Measurements from ENCODE around the gene BCL2A1. TPM values are rescaled to one million over a fixed set of nuclear protein-coding genes. Genes with fewer than 3 reads are reported as not detected.
A peak's percentile ranks its signal among the peaks of the same experiment; 100 is the strongest.

BCL2A1 gene
- total RNA-seq, 1 donor from 2014 or later: 124 TPM

- ATAC-seq (no peak), DNase-seq (no peak)
- intact Hi-C loops (cut with DNase I): no loop called here
- H3K9me3 ChIP-seq: no peaks in the 10 kb centered on the region
- H3K4me1 ChIP-seq: no peaks in the 10 kb centered on the region
- H3K4me3 ChIP-seq: no peak overlapping the region
- no peaks in the 10 kb centered on the region for H3K36me3 ChIP-seq
- H3K27ac ChIP-seq: no peak overlapping the region
- TF ChIP-seq CTCF (IDR thresholded peaks at IDR 0.05): no peak
- H3K27me3 ChIP-seq (ENCODE audit: low read depth): no peaks in the 10 kb centered on the region
Measured at GRCh38 chr15:80003934-80004472, 33.0 kb upstream of the BCL2A1 start.

- Histone ChIP-seq H3K36me3 (no peaks in the 10 kb centered on the region), H3K27me3 (ENCODE audit: low read depth) (no peaks in the 10 kb centered on the region), H3K9me3 (no peaks in the 10 kb centered on the region), H3K4me1 (no peaks in the 10 kb centered on the region), H3K4me3 (no peak overlapping the region), H3K27ac (no peak overlapping the region)
- DNase-seq (no peak), ATAC-seq (no peak)
- intact Hi-C loops (cut with DNase I): no loop called here
- no peak for TF ChIP-seq CTCF (IDR thresholded peaks at IDR 0.05)
Measured at GRCh38 chr15:80003171-80003570, 32.2 kb upstream of the BCL2A1 start.

DNA sequence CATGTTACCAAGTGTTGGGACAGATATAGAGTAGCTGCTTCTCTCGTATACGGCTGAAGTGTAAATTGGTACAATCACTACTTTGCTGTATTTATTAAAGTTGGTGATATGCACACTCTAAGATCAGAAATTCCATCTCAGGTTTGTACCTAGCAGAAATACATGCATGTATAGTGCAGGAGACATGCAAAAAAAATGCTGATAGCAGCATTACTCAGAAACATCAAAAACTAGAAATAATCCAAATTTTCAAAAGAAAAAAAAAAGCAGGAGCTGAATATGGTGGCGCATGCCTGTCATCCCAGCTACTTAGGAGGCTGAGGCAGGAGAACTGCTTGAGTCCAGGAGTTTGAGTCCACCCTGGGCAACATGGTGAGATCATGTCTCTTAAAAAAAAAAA, 31.3 kb upstream of the BCL2A1 start:
- Histone ChIP-seq H3K27ac (no peak overlapping the region), H3K9me3 (no peaks in the 10 kb centered on the region), H3K36me3 (no peaks in the 10 kb centered on the region), H3K27me3 (ENCODE audit: low read depth) (no peaks in the 10 kb centered on the region), H3K4me3 (no peak overlapping the region), H3K4me1 (no peaks in the 10 kb centered on the region)
- TF ChIP-seq CTCF (IDR thresholded peaks at IDR 0.05): no peak
- ATAC-seq (no peak), DNase-seq (no peak)
- intact Hi-C loops (cut with DNase I): no loop called here

DNA sequence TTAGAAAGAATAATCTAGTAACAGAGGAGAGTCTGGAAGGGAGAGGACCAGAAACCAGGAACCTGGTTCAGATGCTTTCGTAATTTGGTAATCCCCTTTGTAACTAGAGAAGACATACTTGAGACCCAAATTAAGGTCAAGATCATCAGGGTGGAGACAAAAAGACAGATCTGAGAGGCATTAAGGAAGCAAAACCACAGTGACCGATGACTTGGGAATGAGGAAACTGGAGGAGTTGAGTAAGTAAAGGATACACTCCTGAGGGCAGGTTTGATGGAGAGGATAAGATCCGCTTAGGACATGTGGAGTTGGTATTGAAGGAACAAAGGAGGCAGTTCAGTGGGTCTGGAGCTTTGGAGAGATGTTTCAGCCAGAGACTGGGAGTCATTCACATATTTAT, 23.6 kb upstream of the BCL2A1 start:
- Histone ChIP-seq H3K27ac (no peak overlapping the region), H3K4me3 (no peak overlapping the region), H3K4me1 (peaks cover 6% of the 10 kb centered on the region), H3K36me3 (no peaks in the 10 kb centered on the region), H3K9me3 (no peaks in the 10 kb centered on the region), H3K27me3 (ENCODE audit: low read depth) (no peaks in the 10 kb centered on the region)
- ATAC-seq: peak; percentile 41 to 47
- no peak for DNase-seq
- no peak for TF ChIP-seq CTCF (IDR thresholded peaks at IDR 0.05)
- intact Hi-C loops (cut with DNase I): loop anchor here (10.0 kb wide), 1 partner anchor 130 kb away; no protein-coding TSS in a partner anchor

DNA sequence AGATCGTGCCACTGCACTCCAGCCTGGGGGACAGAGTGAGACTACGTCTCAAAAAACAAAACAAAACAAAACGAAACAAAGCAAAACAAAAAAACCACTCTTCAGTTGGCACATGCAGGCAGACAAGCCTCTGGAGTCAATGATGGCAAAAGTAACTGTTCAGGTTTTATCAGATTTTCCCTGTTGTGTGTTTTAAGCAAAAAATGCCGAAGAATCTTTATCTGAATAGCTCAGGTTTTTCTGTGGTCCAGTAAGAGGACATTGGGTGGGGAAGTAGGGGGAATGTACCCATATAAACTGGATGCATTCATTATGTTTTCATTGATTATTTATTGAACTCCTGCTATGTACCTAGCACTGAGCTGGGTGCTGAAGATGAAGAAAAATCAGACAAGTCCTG, 20.8 kb upstream of the BCL2A1 start:
- Histone ChIP-seq H3K9me3 (no peaks in the 10 kb centered on the region), H3K4me1 (peaks cover 6% of the 10 kb centered on the region), H3K27me3 (ENCODE audit: low read depth) (no peaks in the 10 kb centered on the region), H3K36me3 (no peaks in the 10 kb centered on the region), H3K27ac (no peak overlapping the region), H3K4me3 (no peak overlapping the region)
- intact Hi-C loops (cut with DNase I): loop anchor here (10.0 kb wide), 1 partner anchor 127 kb away; no protein-coding TSS in a partner anchor
- no peak for DNase-seq
- TF ChIP-seq CTCF (IDR thresholded peaks at IDR 0.05): no peak
- ATAC-seq: no peak

GRCh38 chr15:79990997-79991334, 20.0 kb upstream of the BCL2A1 start:
- DNase-seq (no peak), ATAC-seq (no peak)
- H3K36me3 ChIP-seq: no peaks in the 10 kb centered on the region
- TF ChIP-seq CTCF (IDR thresholded peaks at IDR 0.05): no peak
- intact Hi-C loops (cut with DNase I): loop anchor here (10.0 kb wide), 1 partner anchor 126 kb away; no protein-coding TSS in a partner anchor
- no peak overlapping the region for H3K27ac ChIP-seq
- H3K4me1 ChIP-seq: peaks cover 6% of the 10 kb centered on the region
- no peaks in the 10 kb centered on the region for H3K27me3 ChIP-seq (ENCODE audit: low read depth)
- no peak overlapping the region for H3K4me3 ChIP-seq
- no peaks in the 10 kb centered on the region for H3K9me3 ChIP-seq

All from lower lobe of right lung (tissue), 2 donors.